Stimulated activated CD4-positive, alpha-beta T cell treated with anti-CD3 and anti-CD28 coated beads, Interleukin-1b, Interleukin-23, amount 100 ng/mL, for 48 hours (primary cell): Measurements from ENCODE around the gene IQSEC1.

ENCODE experiments used
- DNase-seq: peaks from one replicate; pipeline ENCODE4 v3.0.0-alpha.2; 2020

Gene IQSEC1

GRCh38 chr3:12947504-12948369 lies 125.5 kb downstream of the IQSEC1 start:
- no peak for DNase-seq

DNA sequence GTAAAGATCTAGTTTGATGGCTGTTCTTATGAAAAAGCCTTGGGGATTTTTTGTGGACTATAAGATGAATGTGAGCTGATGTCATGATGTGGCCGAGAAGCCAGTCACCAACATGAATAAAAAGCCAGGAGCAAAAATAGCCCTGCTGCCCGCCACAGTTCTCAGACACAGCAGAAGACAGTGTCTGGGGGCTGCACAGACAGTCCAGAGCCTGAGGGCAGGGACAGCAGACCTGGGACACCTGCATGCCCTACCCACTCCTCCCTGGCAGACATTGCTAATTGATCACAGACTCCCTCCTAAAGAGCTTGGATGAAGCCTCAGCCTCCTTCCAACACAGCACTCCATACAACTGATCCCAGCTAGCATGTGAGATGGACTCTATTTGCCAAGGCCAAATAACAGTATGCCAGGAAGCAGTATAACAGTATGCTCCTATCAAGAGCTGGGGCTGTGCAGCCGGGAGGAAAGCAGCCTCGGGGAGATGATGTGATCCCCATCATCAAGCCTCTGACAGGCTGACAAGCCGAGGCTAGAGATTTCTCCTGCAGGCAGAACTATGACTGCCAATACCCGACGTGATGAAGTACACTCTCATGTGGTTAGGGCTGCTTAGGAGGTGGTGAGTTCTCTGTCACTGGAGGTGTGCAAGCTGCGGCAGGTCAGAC lies 126.4 kb downstream of the IQSEC1 start:
- no peak for DNase-seq

DNA sequence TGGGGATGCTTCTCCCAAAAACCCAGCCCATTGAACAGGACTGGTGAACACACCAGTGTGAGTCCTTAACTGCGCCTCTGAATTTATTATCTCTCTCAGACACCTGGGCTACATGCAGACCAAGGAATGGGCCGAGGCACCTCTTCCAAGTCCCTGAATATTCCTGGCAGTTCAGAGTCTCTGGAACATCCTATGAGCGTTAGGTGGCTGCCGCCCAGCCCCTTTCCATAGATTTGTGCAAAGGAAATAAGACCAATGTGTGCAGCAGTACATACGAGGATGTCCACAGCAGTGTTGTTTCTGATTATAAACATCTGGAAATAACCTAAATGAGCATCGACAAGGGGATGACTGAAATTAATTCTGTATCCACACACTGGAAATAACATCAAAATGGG lies 127.0 kb downstream of the IQSEC1 start:
- no peak for DNase-seq

DNA sequence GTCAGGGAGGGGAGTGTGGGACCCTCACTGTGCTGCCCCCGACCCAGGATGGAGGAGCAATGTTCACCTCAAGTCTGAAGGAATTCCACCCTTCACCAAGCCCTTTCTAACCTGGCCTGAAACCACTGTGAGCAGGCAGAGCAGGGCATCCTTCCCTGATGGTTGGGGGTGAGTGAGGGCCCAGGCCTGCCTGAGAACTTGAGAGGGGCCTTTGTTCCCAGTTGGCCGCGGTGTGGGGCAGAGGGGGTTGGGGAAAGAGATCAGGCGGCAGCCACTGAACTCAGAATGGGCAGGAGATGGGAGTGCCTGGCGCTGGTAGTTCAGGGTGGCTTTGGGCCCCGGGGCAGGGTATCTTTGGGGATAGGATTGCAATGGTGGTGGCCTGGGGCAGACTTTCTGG lies 128.4 kb downstream of the IQSEC1 start:
- no peak for DNase-seq

DNA sequence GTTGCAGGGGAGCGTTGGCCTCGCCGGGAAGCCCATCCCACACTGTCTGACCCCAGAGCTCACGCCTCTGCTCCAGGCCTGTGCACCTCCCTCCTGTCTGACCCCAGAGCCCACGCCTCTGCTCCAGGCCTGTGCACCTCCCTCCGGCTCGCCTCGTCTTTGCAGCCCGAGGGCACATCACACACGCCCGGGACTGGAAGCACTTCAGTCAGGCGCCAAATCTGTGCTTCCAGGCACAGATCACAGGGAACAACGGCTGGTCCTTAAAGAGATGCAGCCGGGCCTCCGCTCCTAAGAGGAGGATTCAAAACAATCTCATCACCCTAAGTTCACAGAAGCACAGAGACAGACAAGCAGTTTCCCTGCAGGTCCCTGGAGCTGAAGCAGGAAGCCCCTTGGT lies 128.8 kb downstream of the IQSEC1 start:
- DNase-seq: no peak

- no peak for DNase-seq
Observed at GRCh38 chr3:12943124-12944021, 129.9 kb downstream of the IQSEC1 start.

- DNase-seq: no peak
Observed at GRCh38 chr3:12941495-12942023, 131.7 kb downstream of the IQSEC1 start.

GRCh38 chr3:12940854-12941253 lies 132.4 kb downstream of the IQSEC1 start:
- DNase-seq: no peak

DNA sequence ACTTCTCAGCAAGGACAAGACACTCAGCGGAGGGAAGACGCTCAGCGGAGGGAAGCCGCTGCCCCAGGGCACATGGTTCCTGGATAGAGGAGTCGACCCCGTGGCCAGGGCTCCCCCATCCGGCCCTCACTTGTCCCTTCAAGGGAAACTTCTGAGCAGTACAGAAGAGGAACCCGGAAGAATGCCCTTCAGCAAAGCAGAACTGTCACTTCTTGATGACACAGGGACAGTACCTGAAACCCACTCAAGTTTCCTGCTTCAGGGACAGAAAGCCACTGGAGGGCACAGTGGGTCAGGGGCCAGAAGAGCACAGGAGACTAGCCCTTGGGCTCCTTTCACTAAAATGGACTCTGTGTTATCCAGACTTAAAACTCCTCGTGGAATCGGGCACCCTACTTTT lies 134.1 kb downstream of the IQSEC1 start:
- no peak for DNase-seq

DNA sequence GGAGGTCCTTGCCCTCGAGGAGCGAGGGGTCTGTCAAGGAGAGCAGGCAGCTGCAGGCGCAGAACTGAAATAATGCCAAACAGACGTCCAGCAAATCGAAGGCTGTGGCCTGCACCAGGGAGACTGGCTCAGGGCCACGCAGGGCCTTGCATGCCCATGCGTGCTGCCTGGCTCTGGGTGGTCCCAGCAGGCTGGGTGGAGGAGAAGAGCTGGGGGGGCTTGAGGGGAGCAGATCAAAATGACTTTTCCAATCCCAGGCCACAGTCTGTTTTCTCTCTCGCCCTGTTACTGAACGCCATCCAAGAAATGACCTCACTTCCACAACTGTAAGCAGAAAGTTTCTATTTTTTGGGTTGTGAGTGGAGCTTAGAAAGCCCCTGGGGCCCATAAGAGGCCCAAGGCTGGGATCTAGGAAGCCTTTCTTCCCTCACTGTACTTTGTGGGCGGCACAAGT lies 134.9 kb downstream of the IQSEC1 start:
- no peak for DNase-seq

DNA sequence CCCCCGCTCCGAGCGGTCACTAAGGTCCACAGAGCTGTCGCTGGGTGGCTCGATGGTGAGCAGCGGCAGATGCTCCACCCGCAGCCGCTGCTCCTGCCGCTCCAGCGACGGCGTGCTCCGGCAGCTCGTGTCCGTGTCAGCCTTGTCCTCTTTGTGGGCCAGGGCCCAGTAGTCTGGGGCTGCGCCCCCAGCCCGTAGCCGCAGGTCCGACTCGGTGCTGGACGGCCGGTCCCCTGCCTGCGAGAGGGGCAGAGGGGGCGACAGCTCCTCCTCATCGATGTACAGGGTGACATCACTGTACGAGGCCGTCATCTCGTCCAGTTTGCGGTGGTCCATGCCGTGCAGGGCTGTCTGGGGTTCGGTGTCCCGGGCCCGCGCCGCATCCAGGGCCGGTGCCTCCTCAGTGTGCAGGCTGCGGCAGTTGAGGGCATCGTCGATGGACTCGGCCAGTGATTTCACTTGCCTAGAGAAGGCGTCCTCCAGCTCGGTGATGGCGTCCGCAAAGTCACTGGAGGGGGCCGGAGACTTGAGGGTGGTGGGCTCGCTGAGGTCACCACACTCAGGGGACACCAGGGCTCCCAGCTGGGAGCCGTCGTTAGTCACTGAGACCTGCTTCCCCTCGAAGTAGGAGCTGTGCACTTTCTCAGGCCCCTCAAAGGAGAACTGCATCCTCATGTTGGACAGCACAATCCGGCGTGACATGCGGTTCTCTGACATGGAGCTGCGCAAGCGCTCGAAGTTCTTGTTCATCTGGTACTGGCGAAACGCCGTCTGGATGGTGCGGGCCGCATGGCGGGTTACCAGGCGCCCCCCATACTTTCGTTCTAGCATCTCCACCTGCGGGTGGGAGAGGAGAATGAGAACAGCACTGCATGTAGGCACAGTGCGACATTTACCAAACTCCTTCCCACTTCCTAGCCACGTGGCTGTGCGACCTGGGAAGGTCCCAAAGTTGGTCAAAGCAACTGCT lies 137.1 kb downstream of the IQSEC1 start:
- no peak for DNase-seq

GRCh38 chr3:12935023-12935860 lies 138.0 kb downstream of the IQSEC1 start:
- DNase-seq: no peak

DNA sequence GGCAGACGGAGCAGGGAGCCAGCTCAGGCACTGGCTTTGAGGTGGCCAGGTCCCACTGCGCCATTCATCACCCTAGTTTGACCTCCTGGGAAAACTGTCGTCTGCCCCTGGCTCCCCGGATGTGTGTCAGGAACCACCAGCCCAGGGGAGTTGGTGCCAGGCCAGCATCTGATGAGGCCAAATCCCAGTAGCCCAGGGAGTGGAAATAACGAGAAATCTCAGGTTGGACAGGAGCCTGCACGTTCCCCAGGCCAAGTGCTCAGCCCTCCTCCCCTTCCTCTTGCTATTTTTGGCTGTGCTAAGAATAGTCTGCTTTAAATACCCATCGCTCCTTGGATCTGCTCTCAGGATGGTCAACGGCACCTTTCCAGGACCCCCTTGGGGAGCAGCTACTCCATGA lies 138.8 kb downstream of the IQSEC1 start:
- no peak for DNase-seq

DNA sequence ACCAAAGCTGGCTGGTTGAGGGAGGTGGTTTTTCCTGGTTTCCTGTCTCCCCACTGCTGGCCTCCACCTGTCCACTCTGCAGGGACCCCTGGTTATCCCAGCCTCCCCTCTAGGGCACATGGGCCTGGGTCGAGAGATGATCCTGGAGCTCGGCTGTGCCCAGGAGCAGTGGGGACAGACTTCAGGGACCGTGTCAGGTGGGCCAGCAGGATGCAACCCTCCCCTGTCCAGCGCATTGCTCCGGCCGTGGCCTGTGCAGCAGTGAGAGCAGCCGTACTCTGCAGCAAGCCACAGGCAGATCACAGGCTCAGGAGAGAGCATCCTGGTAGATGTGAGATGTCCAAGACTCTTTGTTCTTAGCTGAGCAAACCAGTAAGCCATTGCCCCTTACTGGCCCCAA lies 139.3 kb downstream of the IQSEC1 start:
- DNase-seq: no peak

DNA sequence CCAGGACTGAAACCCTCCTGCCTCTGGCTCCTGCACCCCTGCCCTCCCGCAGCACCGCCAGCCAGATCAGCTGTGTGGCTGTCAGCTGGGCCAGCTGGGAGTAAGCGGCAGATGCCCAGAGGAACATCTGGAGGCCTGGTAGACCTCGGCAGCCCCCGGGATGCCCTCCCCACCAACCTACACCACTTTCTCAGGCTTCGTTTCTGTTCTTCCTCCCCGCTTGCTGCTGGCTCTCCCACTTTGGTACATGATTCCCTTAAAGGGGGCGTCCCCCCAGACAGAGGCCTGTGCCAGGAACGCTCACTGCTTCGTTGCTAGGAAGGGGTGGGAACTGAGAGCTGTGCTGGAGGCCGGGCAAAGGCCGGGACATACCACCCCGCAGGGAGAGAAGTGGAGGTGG lies 140.5 kb downstream of the IQSEC1 start:
- DNase-seq: no peak

DNA sequence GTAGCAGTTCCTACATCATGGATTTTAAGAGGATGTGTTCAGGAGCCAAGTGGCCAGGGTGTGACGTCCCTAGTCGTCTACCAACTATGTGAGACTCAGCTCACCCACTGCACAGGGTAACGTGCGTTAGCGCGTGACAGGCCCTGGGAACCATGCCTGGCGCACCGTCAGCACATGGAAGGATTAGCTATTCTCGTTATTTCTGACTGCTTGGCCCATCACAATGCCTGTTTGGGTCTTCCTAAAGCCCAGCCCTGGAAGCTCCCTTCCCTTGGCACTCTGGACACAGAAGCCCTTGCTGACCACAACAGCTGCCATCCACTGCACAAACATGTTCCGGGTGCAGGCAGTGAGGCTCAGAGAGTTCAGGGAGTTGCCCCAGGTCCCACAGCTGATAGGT lies 140.9 kb downstream of the IQSEC1 start:
- no peak for DNase-seq

GRCh38 chr3:12931273-12931905 lies 141.8 kb downstream of the IQSEC1 start:
- DNase-seq: no peak

DNA sequence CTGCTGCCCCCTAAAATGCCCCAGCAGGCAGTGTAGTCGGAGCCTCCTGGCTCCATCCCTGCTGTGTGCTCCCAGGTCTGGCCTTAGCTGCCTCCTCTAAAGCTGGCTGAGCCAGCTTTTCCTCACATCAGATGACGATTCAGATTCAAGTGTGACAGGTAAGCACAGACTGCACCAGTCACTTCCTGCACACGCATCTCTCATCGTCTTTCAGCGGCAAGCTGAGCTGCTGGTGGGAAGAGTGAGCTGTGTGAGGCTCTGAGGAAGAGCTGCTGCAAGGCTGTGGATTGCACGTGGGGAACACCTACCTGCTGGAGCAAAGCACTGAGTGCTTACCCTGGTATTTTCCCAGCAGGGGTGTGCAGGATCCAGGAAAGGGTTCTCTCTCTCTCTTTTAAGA lies 143.4 kb downstream of the IQSEC1 start:
- DNase-seq: peak; percentile 21

DNA sequence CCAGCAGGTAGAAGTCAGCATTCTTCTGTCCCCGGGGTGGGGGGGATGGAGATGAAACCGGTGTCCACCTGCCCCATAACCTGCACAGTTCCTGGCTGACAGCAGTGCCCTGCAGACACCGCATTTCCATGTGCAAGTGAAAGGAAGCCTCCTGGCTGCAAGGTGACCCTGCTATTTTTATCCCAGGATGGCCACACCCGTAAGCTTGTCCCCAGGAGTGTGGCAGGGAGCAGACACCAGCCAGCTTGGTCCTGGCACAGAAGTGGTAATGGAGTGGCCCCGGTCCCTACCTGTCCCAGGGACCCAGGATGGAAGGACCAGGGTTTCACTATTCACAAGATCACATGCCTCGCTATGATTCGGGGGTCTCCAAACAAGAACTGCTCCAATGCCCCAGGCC lies 146.6 kb downstream of the IQSEC1 start:
- no peak for DNase-seq

DNA sequence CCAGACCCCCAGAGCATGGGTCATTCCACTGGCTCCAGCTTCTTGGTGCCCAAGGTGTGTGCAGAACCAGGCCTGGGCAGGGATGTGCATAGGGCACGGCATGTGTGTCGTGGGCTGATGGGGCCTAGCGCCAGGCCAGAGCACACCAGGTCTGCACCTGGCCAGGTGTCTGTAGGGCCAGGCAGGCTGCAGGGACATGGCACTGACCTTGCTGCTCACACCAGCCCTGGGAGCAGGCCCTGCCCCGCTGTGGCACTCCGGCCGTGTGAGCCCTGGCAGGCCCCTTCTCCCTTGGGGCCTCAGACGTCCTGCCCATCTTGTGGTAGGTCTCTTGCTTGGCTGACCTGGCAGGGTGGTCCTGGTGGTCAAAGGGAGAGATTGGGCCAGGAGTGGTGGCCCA lies 147.6 kb downstream of the IQSEC1 start:
- no peak for DNase-seq
